ENCODE measurements around the gene SH3YL1. TPM values are rescaled to one million over a fixed set of nuclear protein-coding genes. Genes with fewer than 3 reads are reported as not detected.

The SH3YL1 gene
- 12.4 TPM for polyA plus RNA-seq (2012; ENCODE audit: low read depth, missing spikeins)

GRCh38 chr2:263774-264492, at the start of gene SH3YL1:
TSS of gene SH3YL1 (minus strand) at chr2:264032. CDS start at chr2:263984, 48 bp downstream.
- FAIRE-seq (no peak), DNase-seq (ENCODE audit: insufficient read length, low spot score) (peak; percentile 37)
- TF ChIP-seq POU2F2 (IDR thresholded peaks at IDR 0.05; ENCODE audit: low read depth, low read length): 0 out of 2 replicates have a peak, but pooled peaks have one; percentile 19
- TF ChIP-seq POLR2AphosphoS5 (IDR thresholded peaks at IDR 0.05; ENCODE audit: low read depth, low read length): no peak

GRCh38 chr2:310994-311393, 47.2 kb upstream of the SH3YL1 start:
- TF ChIP-seq TAF1 (IDR thresholded peaks at IDR 0.05; ENCODE audit: low read depth, low read length) (no peak), SPI1 (IDR thresholded peaks at IDR 0.05; ENCODE audit: low read depth, low read length) (no peak), POLR2AphosphoS5 (IDR thresholded peaks at IDR 0.05; ENCODE audit: low read depth, low read length) (no peak), PAX5 (IDR thresholded peaks at IDR 0.05; ENCODE audit: insufficient read depth, low read length, severe bottlenecking) (no peak)
- FAIRE-seq (no peak), DNase-seq (ENCODE audit: insufficient read length, low spot score) (no peak)

GRCh38 chr2:309954-310510, 46.2 kb upstream of the SH3YL1 start:
- FAIRE-seq: no peak
- TF ChIP-seq SPI1 (IDR thresholded peaks at IDR 0.05; ENCODE audit: low read depth, low read length) (no peak), PAX5 (IDR thresholded peaks at IDR 0.05; ENCODE audit: insufficient read depth, low read length, severe bottlenecking) (no peak), POU2F2 (IDR thresholded peaks at IDR 0.05; ENCODE audit: low read depth, low read length) (no peak), POLR2AphosphoS5 (IDR thresholded peaks at IDR 0.05; ENCODE audit: low read depth, low read length) (no peak)

DNA sequence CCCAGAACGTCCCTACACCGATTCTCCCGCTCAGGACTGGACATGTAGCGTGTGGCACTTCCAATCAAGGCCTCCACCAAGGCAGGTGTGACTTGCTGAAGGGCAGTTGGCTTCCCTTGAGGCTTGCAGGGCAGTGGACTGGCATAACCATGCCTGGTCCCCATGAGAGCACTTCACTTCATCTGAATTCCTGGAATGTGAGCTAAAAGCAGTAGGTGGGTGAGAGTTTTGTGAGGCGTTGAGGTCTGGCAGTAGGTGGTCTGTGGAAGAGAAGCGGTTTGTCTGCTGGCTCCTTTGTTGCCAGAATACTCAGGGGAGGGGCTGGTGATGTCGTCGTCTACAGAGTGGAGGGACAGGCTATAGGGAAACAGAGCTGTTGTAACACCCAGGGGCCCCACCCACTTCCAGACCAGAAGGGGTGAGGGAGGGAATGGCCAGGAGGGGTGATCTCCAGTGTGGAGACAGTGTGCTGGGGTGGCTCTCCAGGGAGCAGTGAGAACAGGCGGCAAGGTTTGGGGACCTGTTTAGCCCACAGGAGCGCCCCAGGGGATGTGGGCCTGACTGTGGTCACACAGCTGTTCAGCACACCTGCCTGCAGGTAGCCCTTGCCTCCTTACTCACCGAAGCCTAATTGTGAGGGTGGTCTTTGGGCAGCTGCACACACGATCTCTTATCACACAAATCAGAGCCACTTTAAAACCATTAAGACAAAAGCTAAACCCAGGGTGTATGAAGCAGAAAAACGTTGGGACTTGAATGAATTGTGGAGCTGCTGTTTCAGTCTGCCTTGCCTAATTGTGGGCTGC, 45.5 kb upstream of the SH3YL1 start:
- DNase-seq (ENCODE audit: insufficient read length, low spot score) (no peak), FAIRE-seq (no peak)
- TF ChIP-seq POU2F2 (IDR thresholded peaks at IDR 0.05; ENCODE audit: low read depth, low read length) (no peak), PAX5 (IDR thresholded peaks at IDR 0.05; ENCODE audit: insufficient read depth, low read length, severe bottlenecking) (no peak), POLR2A (IDR thresholded peaks at IDR 0.05; ENCODE audit: low read depth, low read length) (no peak), TAF1 (IDR thresholded peaks at IDR 0.05; ENCODE audit: low read depth, low read length) (no peak), POLR2AphosphoS5 (IDR thresholded peaks at IDR 0.05; ENCODE audit: low read depth, low read length) (no peak), SPI1 (IDR thresholded peaks at IDR 0.05; ENCODE audit: low read depth, low read length) (no peak)

More at GRCh38 chr2:309954-310510, 46.2 kb upstream of the SH3YL1 start:
- no peak for DNase-seq (ENCODE audit: insufficient read length, low spot score)

DNA sequence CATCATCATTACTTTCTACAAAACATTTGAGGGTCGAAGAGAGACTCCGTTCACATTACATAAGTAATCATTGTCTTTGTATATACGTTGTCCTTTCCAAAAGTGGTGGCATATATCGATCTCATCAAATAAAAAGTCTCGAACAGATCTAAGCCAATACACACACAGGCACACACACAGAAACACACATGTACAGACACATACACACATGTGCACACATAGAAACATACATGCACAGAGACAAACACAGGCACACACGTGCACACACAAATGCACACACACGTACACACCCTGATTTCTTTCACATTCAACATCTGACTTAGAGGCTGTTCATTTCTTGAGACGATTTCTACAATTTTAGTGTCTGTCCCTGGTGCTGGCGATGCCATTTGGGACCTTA, 41.5 kb upstream of the SH3YL1 start:
- no peak for TF ChIP-seq POU2F2 (IDR thresholded peaks at IDR 0.05; ENCODE audit: low read depth, low read length)
- TF ChIP-seq POLR2A (IDR thresholded peaks at IDR 0.05; ENCODE audit: low read depth, low read length): no peak
- TF ChIP-seq PAX5 (IDR thresholded peaks at IDR 0.05; ENCODE audit: insufficient read depth, low read length, severe bottlenecking): no peak
- TF ChIP-seq POLR2AphosphoS5 (IDR thresholded peaks at IDR 0.05; ENCODE audit: low read depth, low read length): no peak
- TF ChIP-seq SPI1 (IDR thresholded peaks at IDR 0.05; ENCODE audit: low read depth, low read length): no peak
- TF ChIP-seq TAF1 (IDR thresholded peaks at IDR 0.05; ENCODE audit: low read depth, low read length): no peak
- no peak for FAIRE-seq
- no peak for DNase-seq (ENCODE audit: insufficient read length, low spot score)

- DNase-seq (ENCODE audit: insufficient read length, low spot score) (no peak), FAIRE-seq (no peak)
- TF ChIP-seq POLR2AphosphoS5 (IDR thresholded peaks at IDR 0.05; ENCODE audit: low read depth, low read length) (no peak), SPI1 (IDR thresholded peaks at IDR 0.05; ENCODE audit: low read depth, low read length) (no peak), TAF1 (IDR thresholded peaks at IDR 0.05; ENCODE audit: low read depth, low read length) (no peak), POLR2A (IDR thresholded peaks at IDR 0.05; ENCODE audit: low read depth, low read length) (no peak), POU2F2 (IDR thresholded peaks at IDR 0.05; ENCODE audit: low read depth, low read length) (no peak), PAX5 (IDR thresholded peaks at IDR 0.05; ENCODE audit: insufficient read depth, low read length, severe bottlenecking) (no peak)
These were observed 32.5 kb upstream of the SH3YL1 start for GRCh38 chr2:296354-296753.

GRCh38 chr2:295090-295489, 31.3 kb upstream of the SH3YL1 start:
- no peak for FAIRE-seq
- no peak for TF ChIP-seq POU2F2 (IDR thresholded peaks at IDR 0.05; ENCODE audit: low read depth, low read length)
- no peak for TF ChIP-seq POLR2AphosphoS5 (IDR thresholded peaks at IDR 0.05; ENCODE audit: low read depth, low read length)
- TF ChIP-seq PAX5 (IDR thresholded peaks at IDR 0.05; ENCODE audit: insufficient read depth, low read length, severe bottlenecking): no peak
- DNase-seq (ENCODE audit: insufficient read length, low spot score): no peak

- TF ChIP-seq PAX5 (IDR thresholded peaks at IDR 0.05; ENCODE audit: insufficient read depth, low read length, severe bottlenecking): no peak
- TF ChIP-seq SPI1 (IDR thresholded peaks at IDR 0.05; ENCODE audit: low read depth, low read length): no peak
- TF ChIP-seq POU2F2 (IDR thresholded peaks at IDR 0.05; ENCODE audit: low read depth, low read length): no peak
- TF ChIP-seq TAF1 (IDR thresholded peaks at IDR 0.05; ENCODE audit: low read depth, low read length): no peak
- TF ChIP-seq POLR2A (IDR thresholded peaks at IDR 0.05; ENCODE audit: low read depth, low read length): no peak
- no peak for TF ChIP-seq POLR2AphosphoS5 (IDR thresholded peaks at IDR 0.05; ENCODE audit: low read depth, low read length)
- no peak for FAIRE-seq
- no peak for DNase-seq (ENCODE audit: insufficient read length, low spot score)
These were observed 26.4 kb upstream of the SH3YL1 start for GRCh38 chr2:290090-290722.

DNA sequence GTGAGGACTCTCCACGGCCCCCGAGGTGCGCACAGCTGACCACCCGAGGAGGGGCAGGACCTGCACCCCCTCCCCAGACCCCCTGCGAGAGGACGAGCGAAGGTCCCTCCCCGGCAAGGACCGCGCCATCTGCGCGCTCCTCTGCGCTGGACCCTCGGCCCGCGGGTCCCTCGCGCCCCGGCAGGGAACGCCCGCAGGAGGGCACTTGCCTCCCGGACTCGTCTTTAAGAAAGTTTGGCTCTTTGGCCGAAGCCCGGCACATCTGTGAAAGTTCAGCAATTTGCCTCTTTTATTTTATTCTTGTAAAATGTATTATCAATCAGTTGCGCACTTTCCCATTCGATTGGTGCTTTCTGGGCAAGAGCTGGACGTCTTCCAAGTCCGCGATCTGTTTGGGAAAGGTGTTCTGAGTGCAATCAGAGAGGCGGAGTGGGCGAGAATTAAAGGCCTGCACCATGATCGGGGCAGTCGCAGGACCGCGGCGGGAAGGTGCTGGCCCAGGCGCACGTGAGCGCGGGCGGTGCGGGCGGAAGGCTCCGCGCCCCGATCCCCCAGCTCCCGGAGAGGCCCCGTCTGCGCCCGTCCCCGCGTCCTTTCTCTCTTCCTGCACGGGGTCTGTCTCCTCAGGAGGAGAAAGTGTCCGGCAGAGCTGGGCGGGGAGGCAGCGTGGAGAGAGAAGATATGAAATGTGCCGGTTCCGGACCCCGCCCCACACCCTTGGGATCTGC, 25.7 kb upstream of the SH3YL1 start:
- no peak for FAIRE-seq
- no peak for TF ChIP-seq POLR2AphosphoS5 (IDR thresholded peaks at IDR 0.05; ENCODE audit: low read depth, low read length)
- no peak for TF ChIP-seq TAF1 (IDR thresholded peaks at IDR 0.05; ENCODE audit: low read depth, low read length)
- no peak for TF ChIP-seq SPI1 (IDR thresholded peaks at IDR 0.05; ENCODE audit: low read depth, low read length)
- no peak for TF ChIP-seq POU2F2 (IDR thresholded peaks at IDR 0.05; ENCODE audit: low read depth, low read length)
- no peak for TF ChIP-seq PAX5 (IDR thresholded peaks at IDR 0.05; ENCODE audit: insufficient read depth, low read length, severe bottlenecking)
- TF ChIP-seq POLR2A (IDR thresholded peaks at IDR 0.05; ENCODE audit: low read depth, low read length): no peak
- no peak for DNase-seq (ENCODE audit: insufficient read length, low spot score)

Measured in GM12891 (cell line).